BLaER1 (cell line): ENCODE measurements around the gene MTERF2.

Experiments
- H3K27ac ChIP-seq: shearing (Covaris generic); formaldehyde crosslinking; 2 replicates; pipeline ENCODE4 v1.8.1; 2022
- H3K27me3 ChIP-seq: shearing (Covaris generic); formaldehyde crosslinking; 2 replicates; pipeline ENCODE4 v1.8.1; 2022
- H3K36me3 ChIP-seq: shearing (Covaris generic); formaldehyde crosslinking; 2 replicates; pipeline ENCODE4 v1.8.1; 2022
- H3K4me1 ChIP-seq: shearing (Covaris generic); formaldehyde crosslinking; 2 replicates; pipeline ENCODE4 v1.8.1; 2022
- H3K4me2 ChIP-seq: shearing (Covaris generic); formaldehyde crosslinking; 2 replicates; pipeline ENCODE4 v1.8.1; 2022
- H3K4me3 ChIP-seq: shearing (Covaris generic); formaldehyde crosslinking; 2 replicates; pipeline ENCODE4 v1.8.1; 2022
- H3K9ac ChIP-seq: shearing (Covaris generic); formaldehyde crosslinking; 2 replicates; pipeline ENCODE4 v1.8.1; 2022
- H3K9me3 ChIP-seq: shearing (Covaris generic); formaldehyde crosslinking; 2 replicates; pipeline ENCODE4 v1.8.1; 2022
- H4K20me1 ChIP-seq: shearing (Covaris generic); formaldehyde crosslinking; 2 replicates; pipeline ENCODE4 v1.8.1; 2022
- Cebpa-rat ChIP-seq: shearing (Covaris generic); IDR thresholded peaks from 2 replicates; pipeline ENCODE4 v1.8.1; 2022

Gene MTERF2

DNA sequence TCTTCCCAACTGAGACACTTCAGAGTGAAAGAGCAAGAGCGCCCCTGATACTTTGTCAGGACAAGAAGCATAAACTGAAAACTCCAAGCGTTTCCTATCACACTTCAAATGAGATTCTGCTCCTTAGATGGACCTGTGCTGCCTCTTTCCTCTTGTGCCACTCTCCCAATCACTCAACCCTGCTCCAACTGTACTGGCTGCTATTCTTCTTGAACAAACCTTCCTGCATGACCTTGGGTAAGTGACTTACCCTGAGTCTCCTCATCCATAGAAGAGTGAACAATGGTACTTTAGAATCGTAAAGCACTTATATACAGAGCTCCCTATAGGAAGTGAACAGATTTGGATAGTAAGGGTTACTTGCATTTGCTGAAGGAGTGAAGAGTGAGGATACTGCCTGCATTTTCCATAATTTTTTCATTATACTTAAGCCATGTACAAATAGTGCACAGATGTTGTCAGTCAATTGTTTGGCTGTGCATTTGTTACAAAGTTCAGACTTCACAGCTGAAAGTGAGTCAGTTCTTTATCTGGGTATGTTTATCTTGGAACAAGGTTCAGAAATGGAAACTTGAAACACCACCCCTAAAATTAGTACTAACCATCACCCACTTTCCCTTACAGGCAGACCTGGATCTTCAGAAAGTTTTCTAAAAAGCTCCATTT, 10.8 kb downstream of the MTERF2 start:
- H3K9me3 ChIP-seq: no peaks in the 10 kb centered on the region
- H3K27me3 ChIP-seq: no peaks in the 10 kb centered on the region
- peaks cover 11% of the 10 kb centered on the region for H3K4me1 ChIP-seq
- no peak overlapping the region for H3K4me2 ChIP-seq
- H3K27ac ChIP-seq: no peak overlapping the region
- peaks cover 45% of the 10 kb centered on the region; the same call in 1 of the 2 replicates for H4K20me1 ChIP-seq
- no peak overlapping the region for H3K4me3 ChIP-seq
- H3K36me3 ChIP-seq: peaks cover 39% of the 10 kb centered on the region
- H3K9ac ChIP-seq: no peak overlapping the region
- no peak for TF ChIP-seq Cebpa-rat

DNA sequence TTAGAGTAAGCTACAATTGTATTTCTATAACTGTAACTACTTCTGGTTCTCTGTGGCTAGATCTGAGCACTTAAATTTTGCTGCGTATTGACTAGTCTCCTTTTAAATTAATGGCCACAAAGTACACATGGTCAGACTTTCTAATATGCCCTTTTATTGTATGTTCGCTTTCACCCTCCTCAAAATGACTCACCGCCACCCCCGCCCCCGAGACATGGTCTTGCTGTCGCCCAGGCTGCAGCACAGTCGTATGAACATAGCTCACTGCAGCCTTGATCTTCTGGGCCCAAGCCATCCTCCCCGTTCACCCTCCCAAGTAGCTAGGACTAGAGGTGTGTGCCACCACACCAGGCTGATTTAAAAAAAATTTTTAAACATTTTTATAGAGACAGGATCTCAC, 11.8 kb downstream of the MTERF2 start:
- Histone ChIP-seq H3K27ac (no peak overlapping the region), H3K9ac (no peak overlapping the region), H3K4me2 (no peak overlapping the region), H4K20me1 (peaks cover 49% of the 10 kb centered on the region; the same call in 1 of the 2 replicates), H3K9me3 (no peaks in the 10 kb centered on the region), H3K4me3 (no peak overlapping the region), H3K36me3 (peaks cover 48% of the 10 kb centered on the region), H3K4me1 (peaks cover 11% of the 10 kb centered on the region), H3K27me3 (no peaks in the 10 kb centered on the region)
- TF ChIP-seq Cebpa-rat: no peak

DNA sequence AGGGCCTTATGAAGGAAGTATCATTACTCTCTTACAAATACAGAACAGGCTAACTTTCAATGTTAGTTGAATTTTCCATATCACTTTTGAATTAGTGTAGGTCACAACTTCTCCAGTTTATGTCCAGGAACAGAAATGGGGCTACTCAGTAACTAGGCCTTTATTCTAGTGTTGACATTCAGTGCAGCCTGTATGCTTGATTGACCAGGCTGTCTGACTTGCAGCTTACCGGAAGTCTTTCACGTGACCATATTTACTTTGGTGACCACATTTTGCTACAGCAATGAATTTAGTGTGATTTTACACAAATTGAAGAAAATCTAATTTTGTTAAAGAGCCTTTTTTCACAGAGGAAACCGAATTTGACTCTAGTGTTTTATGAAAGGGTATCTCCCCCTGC, 12.4 kb downstream of the MTERF2 start:
- Histone ChIP-seq H4K20me1 (peaks cover 49% of the 10 kb centered on the region; the same call in 1 of the 2 replicates), H3K27me3 (no peaks in the 10 kb centered on the region), H3K9me3 (no peaks in the 10 kb centered on the region), H3K4me1 (peaks cover 11% of the 10 kb centered on the region), H3K27ac (no peak overlapping the region), H3K4me3 (no peak overlapping the region), H3K9ac (no peak overlapping the region), H3K36me3 (peaks cover 48% of the 10 kb centered on the region), H3K4me2 (peak overlapping the region; percentile 11)
- no peak for TF ChIP-seq Cebpa-rat

DNA sequence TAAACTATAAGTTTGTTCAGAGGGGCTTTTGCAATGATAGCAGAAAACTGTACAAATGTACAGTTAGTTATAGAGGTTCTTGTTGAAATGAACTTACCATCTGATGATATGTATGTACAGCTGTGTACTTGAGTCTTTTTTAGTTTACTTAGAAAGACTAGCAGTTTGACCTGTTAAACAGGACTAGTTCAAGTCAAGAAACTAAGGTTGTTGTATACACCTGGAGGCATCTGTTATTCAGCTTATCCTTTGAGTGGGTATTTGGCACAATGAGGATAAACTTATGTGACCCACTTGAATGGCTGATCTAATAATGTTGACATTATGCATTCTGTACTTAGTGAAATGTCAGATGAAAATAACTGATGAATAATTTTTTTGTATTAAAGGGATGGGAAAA, 13.4 kb downstream of the MTERF2 start:
- H3K9me3 ChIP-seq: no peaks in the 10 kb centered on the region
- H3K4me3 ChIP-seq: no peak overlapping the region
- H3K4me2 ChIP-seq: no peak overlapping the region
- H3K36me3 ChIP-seq: peaks cover 56% of the 10 kb centered on the region
- H3K27me3 ChIP-seq: no peaks in the 10 kb centered on the region
- H4K20me1 ChIP-seq: peaks cover 49% of the 10 kb centered on the region; the same call in 1 of the 2 replicates
- no peak for TF ChIP-seq Cebpa-rat
- H3K27ac ChIP-seq: no peak overlapping the region
- H3K9ac ChIP-seq: no peak overlapping the region
- H3K4me1 ChIP-seq: peaks cover 11% of the 10 kb centered on the region

DNA sequence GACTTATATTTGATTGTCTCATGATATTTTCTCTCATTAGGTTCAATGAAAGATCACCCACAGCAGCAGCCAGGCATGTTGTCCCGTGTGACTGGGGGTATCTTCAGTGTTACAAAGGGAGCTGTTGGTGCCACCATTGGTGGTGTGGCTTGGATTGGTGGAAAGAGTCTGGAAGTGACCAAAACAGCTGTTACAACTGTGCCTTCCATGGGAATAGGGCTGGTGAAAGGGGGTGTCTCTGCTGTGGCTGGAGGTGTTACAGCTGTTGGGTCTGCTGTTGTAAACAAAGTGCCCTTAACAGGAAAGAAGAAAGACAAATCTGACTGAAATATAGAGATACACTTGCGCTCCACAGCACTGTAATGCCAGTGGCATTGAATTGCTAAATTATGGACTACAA, 15.9 kb downstream of the MTERF2 start:
- Histone ChIP-seq H4K20me1 (peaks cover 69% of the 10 kb centered on the region), H3K27ac (no peak overlapping the region), H3K36me3 (peaks cover 66% of the 10 kb centered on the region), H3K9ac (no peak overlapping the region), H3K4me2 (no peak overlapping the region), H3K9me3 (no peaks in the 10 kb centered on the region), H3K4me3 (no peak overlapping the region), H3K4me1 (peaks cover 11% of the 10 kb centered on the region), H3K27me3 (no peaks in the 10 kb centered on the region)
- TF ChIP-seq Cebpa-rat: no peak

DNA sequence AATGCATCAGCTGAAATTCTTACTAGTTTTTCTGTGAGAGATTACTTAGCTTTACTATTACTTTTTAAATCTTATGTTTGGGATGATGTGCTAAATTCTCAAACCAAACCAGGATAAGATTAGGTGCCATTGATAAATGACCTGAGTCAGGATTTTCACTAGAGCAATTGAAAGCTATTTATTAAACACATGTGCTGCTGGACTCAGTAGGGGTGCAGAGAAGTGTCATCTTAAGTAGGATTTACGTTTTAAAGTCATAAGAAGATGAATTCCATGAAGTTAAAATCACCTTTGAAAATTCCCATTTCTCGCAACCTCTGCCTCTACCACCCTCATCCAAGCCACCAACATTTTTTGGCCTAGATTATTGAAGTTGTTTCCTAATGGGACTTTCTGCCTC, 22.4 kb downstream of the MTERF2 start:
- Histone ChIP-seq H3K4me2 (no peak overlapping the region), H4K20me1 (peaks cover 88% of the 10 kb centered on the region), H3K4me1 (peaks cover 1% of the 10 kb centered on the region; the same call in 1 of the 2 replicates), H3K4me3 (no peak overlapping the region), H3K27ac (no peak overlapping the region), H3K9me3 (no peaks in the 10 kb centered on the region), H3K9ac (no peak overlapping the region), H3K27me3 (no peaks in the 10 kb centered on the region), H3K36me3 (peaks cover 85% of the 10 kb centered on the region)
- no peak for TF ChIP-seq Cebpa-rat

DNA sequence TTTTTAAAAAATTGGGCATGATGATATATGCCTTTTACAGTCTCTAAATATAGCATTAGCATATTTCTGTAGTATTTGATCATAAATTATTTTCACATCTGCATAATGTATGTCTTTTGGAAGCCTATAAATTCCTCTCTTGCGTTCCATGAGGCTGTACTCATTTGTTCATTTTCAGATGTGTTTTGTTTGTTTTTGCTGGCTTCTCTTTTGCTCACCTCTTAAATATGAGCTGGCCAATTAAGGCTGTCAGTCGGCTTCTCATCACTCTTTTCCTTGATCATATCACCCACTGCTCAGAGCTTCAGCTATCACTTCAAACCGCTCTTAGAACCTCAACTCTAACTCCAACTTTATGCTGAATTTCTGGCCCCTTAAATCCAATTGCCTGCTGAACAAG, 24.7 kb downstream of the MTERF2 start:
- Histone ChIP-seq H3K36me3 (peaks cover 67% of the 10 kb centered on the region), H4K20me1 (peaks cover 91% of the 10 kb centered on the region)

DNA sequence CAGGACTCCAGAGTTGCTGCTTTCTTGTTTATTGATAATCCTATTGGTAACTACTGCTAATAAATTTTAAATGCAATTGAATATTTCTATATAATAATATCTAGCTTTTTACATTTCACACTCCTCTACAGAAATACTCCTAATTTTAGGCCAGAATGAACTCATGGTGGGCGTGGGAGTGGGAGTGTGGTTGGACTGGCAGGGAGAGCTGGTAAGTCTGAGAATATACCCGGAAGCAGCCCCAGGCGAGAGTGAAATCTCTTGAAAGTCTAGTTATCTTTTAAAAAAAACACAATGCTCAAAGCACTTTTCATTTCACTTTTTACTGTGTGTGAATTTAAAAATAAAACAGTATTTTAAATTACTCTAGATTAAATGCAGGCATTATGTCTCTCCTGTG, 26.5 kb downstream of the MTERF2 start:
- no peaks in the 10 kb centered on the region for H3K9me3 ChIP-seq
- H3K9ac ChIP-seq: no peak overlapping the region
- no peak overlapping the region for H3K4me2 ChIP-seq
- H3K4me3 ChIP-seq: no peak overlapping the region
- peaks cover 21% of the 10 kb centered on the region for H3K4me1 ChIP-seq
- peaks cover 50% of the 10 kb centered on the region for H3K36me3 ChIP-seq
- TF ChIP-seq Cebpa-rat: no peak
- H3K27me3 ChIP-seq: no peaks in the 10 kb centered on the region
- no peak overlapping the region for H3K27ac ChIP-seq
- peaks cover 73% of the 10 kb centered on the region for H4K20me1 ChIP-seq

More for the DNA sequence above, 24.7 kb downstream of the MTERF2 start:
- H3K9ac ChIP-seq: no peak overlapping the region
- H3K4me2 ChIP-seq: no peak overlapping the region
- peaks cover 21% of the 10 kb centered on the region for H3K4me1 ChIP-seq
- H3K27me3 ChIP-seq: no peaks in the 10 kb centered on the region
- no peak overlapping the region for H3K27ac ChIP-seq
- TF ChIP-seq Cebpa-rat: no peak
- H3K9me3 ChIP-seq: no peaks in the 10 kb centered on the region
- no peak overlapping the region for H3K4me3 ChIP-seq

DNA sequence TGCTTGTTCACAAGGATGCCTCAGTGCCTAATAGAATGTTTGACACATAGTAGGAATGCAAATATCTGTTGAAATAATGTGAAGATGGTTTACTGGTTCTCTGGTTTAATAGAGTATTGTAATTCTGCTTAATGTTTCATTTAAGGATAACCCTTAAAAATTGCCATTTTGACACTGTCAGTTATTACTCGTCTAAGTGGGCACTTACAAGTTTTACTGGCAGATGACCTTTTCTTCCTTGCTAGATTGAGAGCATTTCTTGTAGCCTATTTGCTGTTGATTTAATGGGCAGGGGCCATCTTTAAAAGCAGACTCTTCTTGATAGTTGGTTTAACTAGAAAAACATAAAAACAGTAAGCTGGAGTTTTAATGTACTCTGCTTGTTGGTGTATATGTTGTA, 29.4 kb downstream of the MTERF2 start:
- Histone ChIP-seq H3K27ac (peak overlapping the region; percentile 90), H3K9me3 (peaks cover 5% of the 10 kb centered on the region; the same call in 1 of the 2 replicates), H3K4me1 (peaks cover 33% of the 10 kb centered on the region), H3K27me3 (no peaks in the 10 kb centered on the region), H3K9ac (peak overlapping the region; percentile 88), H3K4me2 (peak overlapping the region; percentile 72), H4K20me1 (peaks cover 44% of the 10 kb centered on the region), H3K36me3 (peaks cover 22% of the 10 kb centered on the region), H3K4me3 (peak overlapping the region; percentile 79)
- TF ChIP-seq Cebpa-rat: no peak

DNA sequence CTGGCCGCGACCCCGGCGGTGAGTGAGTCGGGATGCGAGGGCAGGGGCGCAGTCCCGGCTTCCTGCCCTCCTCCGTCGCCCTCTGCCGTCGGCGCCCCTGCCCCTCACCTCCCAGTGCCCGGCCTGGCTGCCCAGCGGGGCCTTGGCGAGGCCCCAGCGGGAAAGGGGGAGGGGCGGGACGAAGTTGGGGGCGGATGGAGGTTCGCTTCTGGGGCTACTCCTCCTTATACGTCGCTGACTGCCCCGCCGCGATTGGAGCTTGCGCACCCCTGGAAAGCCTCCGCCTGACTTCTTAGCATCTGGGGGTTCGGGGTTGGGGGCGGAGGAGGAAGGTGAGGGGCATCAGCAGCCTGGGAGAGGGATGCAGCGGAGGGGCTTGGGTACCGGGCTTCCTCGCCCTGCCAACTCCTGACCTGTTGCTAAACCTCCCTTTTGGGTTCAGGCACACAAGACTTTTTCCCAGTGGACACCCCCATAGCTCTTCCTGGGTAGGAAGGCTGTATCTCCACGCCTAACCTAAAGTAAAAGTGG, 30.8 kb downstream of the MTERF2 start:
- peak overlapping the region; percentile 88 for H3K9ac ChIP-seq
- H3K4me1 ChIP-seq: peaks cover 33% of the 10 kb centered on the region
- peaks cover 30% of the 10 kb centered on the region for H4K20me1 ChIP-seq
- peak overlapping the region; percentile 79 for H3K4me3 ChIP-seq
- TF ChIP-seq Cebpa-rat: no peak
- H3K4me2 ChIP-seq: peak overlapping the region; percentile 72
- H3K9me3 ChIP-seq: peaks cover 5% of the 10 kb centered on the region; the same call in 1 of the 2 replicates
- no peaks in the 10 kb centered on the region for H3K27me3 ChIP-seq
- H3K36me3 ChIP-seq: peaks cover 13% of the 10 kb centered on the region; the same call in 1 of the 2 replicates
- H3K27ac ChIP-seq: peak overlapping the region; percentile 90
